Spleen (tissue), 7 donors: Measurements from ENCODE around the gene MACROD2.

Experiments
- CTCF ChIP-seq, 11 experiments: fragments of 200-600 bp in 7 of 11; fragments of 450-650 bp in 4 of 11; sonication (generic) in 4 of 11; IDR thresholded peaks in 8 of 11; conservative IDR thresholded peaks in 3 of 11; 1 replicate in 7 of 11; 2 replicates in 4 of 11; pipeline versions ENCODE4 v1.4.0 to v1.8.0; 2016 to 2021; ENCODE audit warnings: antibody characterized with exemption in 11 of 11, inconsistent platforms in 4 of 11, mild to moderate bottlenecking in 1 of 11
- POLR2A ChIP-seq, 3 donors: fragments of 450-650 bp; IDR thresholded peaks; one replicate each; pipeline ENCODE4 v1.5.1; 2017; ENCODE audit warnings: antibody characterized with exemption in 3 of 3, mild to moderate bottlenecking in 1 of 3
- donor health status: DM: no; HTN: no; CAD: no; lungs with moderate emphysema.
- donor health status: DM: no; HTN: no; CAD: no.
- donor health status: DM: no; HTN: no; CAD: no.

- TF ChIP-seq CTCF (IDR thresholded peaks at IDR 0.05 in 8 of 11, conservative IDR thresholded peaks at IDR 0.05 in 3 of 11) (no peak), POLR2A (IDR thresholded peaks at IDR 0.05) (no peak)
These were observed 871.7 kb downstream of the MACROD2 start for GRCh38 chr20:14866841-14867514.
